Fibroblast of the aortic adventitia (primary cell): Measurements from ENCODE around the gene PRDM16. TPM values are rescaled to one million over a fixed set of nuclear protein-coding genes. Genes with fewer than 3 reads are reported as not detected.

ENCODE experiments used
- DNase-seq: peaks from one replicate; pipeline ENCODE4 v3.0.0-alpha.2; 2010; ENCODE audit warnings: low read depth
- H3K4me3 ChIP-seq: 2 replicates; pipeline ENCODE4 v1.5.1; 2011; ENCODE audit warnings: low read depth, mild to moderate bottlenecking, control low read depth, low read length, moderate library complexity
- CTCF ChIP-seq: IDR thresholded peaks from 2 replicates; pipeline ENCODE4 v1.5.1; 2011; ENCODE audit warnings: mild to moderate bottlenecking, low read length, control low read depth, inconsistent platforms; ENCODE audit not compliant: insufficient read depth
- total RNA-seq: library from RNA; depleted of rRNA; stranded (reverse); fragments of >200 nt; gene quantifications from 2 replicates; pipeline ENCODE4 v1.2.3, GENCODE V29; 2012; ENCODE audit warnings: low replicate concordance

The PRDM16 gene
- total RNA-seq, 1 donor = 11.3 TPM

GRCh38 chr1:3467096-3468036 is 398.4 kb downstream of the PRDM16 start:
- DNase-seq = no peak
- no peak for TF ChIP-seq CTCF
- H3K4me3 ChIP-seq = no peak overlapping the region

- TF ChIP-seq CTCF = no peak
- no peak for DNase-seq
- H3K4me3 ChIP-seq = no peak overlapping the region
Measured at GRCh38 chr1:3468236-3469103, 399.5 kb downstream of the PRDM16 start.

GRCh38 chr1:3469104-3469848 is 400.3 kb downstream of the PRDM16 start:
- H3K4me3 ChIP-seq = no peak overlapping the region
- no peak for TF ChIP-seq CTCF
- no peak for DNase-seq

GRCh38 chr1:3469849-3470649 is 401.0 kb downstream of the PRDM16 start:
- DNase-seq = no peak
- no peak overlapping the region for H3K4me3 ChIP-seq
- no peak for TF ChIP-seq CTCF

GRCh38 chr1:3470650-3471355 is 401.8 kb downstream of the PRDM16 start:
- H3K4me3 ChIP-seq = no peak overlapping the region
- DNase-seq = no peak
- TF ChIP-seq CTCF = no peak
